ENCODE results near the gene APOA5. TPM values are rescaled to one million over a fixed set of nuclear protein-coding genes. Genes with fewer than 3 reads are reported as not detected.

APOA5 gene
- total and polyA plus RNA-seq, 2 of the 13 experiments (the other 11 are each of a cell fraction or from before 2014, with no cell fraction given), result 44.0 to 49.1 TPM

DNA sequence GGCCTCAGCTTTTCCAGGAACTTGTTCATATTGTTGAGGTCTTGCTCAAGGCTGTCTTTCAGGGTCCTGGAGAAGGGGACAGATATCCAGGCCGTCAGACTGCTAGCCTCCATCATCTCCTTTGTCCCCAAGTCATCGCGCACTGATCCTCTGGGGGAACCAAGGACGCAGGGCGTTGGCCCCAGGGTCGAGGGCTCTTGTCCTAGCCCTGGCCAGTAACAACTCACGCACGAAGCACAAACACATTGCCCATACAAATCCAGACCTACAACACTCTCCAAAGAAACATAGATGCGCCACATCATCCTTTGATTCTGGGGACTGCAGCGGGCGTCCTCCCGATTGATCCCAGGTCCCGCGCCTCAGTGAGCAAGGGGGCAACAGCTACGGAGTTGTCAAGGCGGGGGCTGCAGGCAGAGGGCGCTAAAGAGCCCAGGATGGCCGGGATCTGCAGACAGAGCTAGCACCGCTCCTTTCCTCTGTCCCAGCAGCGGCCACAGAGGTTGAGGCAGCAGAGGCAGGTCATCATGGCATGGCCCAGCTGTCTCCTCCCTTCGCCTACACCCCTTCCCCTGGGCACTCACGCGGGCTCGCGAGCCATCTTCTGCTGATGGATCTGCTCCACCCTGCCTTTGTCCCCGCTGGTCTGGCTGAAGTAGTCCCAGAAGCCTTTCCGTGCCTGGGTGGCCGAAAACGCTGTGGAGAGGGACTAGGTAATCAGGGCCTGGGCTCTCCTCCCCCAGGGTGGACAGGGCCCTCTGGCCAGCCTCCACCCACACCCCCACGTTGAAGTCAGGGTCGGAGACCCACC is 472 bp downstream of the APOA5 start (continued):
- TF ChIP-seq, protein P1, sequence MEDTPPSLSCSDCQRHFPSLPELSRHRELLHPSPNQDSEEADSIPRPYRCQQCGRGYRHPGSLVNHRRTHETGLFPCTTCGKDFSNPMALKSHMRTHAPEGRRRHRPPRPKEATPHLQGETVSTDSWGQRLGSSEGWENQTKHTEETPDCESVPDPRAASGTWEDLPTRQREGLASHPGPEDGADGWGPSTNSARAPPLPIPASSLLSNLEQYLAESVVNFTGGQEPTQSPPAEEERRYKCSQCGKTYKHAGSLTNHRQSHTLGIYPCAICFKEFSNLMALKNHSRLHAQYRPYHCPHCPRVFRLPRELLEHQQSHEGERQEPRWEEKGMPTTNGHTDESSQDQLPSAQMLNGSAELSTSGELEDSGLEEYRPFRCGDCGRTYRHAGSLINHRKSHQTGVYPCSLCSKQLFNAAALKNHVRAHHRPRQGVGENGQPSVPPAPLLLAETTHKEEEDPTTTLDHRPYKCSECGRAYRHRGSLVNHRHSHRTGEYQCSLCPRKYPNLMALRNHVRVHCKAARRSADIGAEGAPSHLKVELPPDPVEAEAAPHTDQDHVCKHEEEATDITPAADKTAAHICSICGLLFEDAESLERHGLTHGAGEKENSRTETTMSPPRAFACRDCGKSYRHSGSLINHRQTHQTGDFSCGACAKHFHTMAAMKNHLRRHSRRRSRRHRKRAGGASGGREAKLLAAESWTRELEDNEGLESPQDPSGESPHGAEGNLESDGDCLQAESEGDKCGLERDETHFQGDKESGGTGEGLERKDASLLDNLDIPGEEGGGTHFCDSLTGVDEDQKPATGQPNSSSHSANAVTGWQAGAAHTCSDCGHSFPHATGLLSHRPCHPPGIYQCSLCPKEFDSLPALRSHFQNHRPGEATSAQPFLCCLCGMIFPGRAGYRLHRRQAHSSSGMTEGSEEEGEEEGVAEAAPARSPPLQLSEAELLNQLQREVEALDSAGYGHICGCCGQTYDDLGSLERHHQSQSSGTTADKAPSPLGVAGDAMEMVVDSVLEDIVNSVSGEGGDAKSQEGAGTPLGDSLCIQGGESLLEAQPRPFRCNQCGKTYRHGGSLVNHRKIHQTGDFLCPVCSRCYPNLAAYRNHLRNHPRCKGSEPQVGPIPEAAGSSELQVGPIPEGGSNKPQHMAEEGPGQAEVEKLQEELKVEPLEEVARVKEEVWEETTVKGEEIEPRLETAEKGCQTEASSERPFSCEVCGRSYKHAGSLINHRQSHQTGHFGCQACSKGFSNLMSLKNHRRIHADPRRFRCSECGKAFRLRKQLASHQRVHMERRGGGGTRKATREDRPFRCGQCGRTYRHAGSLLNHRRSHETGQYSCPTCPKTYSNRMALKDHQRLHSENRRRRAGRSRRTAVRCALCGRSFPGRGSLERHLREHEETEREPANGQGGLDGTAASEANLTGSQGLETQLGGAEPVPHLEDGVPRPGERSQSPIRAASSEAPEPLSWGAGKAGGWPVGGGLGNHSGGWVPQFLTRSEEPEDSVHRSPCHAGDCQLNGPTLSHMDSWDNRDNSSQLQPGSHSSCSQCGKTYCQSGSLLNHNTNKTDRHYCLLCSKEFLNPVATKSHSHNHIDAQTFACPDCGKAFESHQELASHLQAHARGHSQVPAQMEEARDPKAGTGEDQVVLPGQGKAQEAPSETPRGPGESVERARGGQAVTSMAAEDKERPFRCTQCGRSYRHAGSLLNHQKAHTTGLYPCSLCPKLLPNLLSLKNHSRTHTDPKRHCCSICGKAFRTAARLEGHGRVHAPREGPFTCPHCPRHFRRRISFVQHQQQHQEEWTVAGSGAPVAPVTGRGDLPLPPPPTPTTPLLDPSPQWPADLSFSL (CRISPR knock-in tag; IDR thresholded peaks at IDR 0.05), result no peak
- TF ChIP-seq ZNF225 (CRISPR knock-in tag; IDR thresholded peaks at IDR 0.05) (peak; percentile 55), ELF1 (CRISPR knock-in tag; IDR thresholded peaks at IDR 0.05) (peak; percentile 28; the same call in 1 of the 2 replicates), YEATS4 (CRISPR knock-in tag; IDR thresholded peaks at IDR 0.05; ENCODE audit: borderline replicate concordance) (peak; percentile 62; the same call in 1 of the 2 replicates), ETV6 (CRISPR knock-in tag; conservative IDR thresholded peaks at IDR 0.05) (no peak), MIER3 (CRISPR knock-in tag; IDR thresholded peaks at IDR 0.05; ENCODE audit: borderline replicate concordance) (0 out of 2 replicates have a peak, but pooled peaks have one; percentile 72), KMT2A (CRISPR knock-in tag; IDR thresholded peaks at IDR 0.05) (peak; percentile 40; the same call in 1 of the 2 replicates), ZC3H4 (CRISPR knock-in tag; IDR thresholded peaks at IDR 0.05; ENCODE audit: borderline replicate concordance) (no peak), DPF2 (CRISPR knock-in tag; IDR thresholded peaks at IDR 0.05; ENCODE audit: borderline replicate concordance, low read depth) (no peak), ZNF549 (CRISPR knock-in tag; IDR thresholded peaks at IDR 0.05) (no peak), GZF1 (CRISPR knock-in tag; IDR thresholded peaks at IDR 0.05) (0 out of 2 replicates have a peak, but pooled peaks have one; percentile 33)
- TF ChIP-seq, protein P2, sequence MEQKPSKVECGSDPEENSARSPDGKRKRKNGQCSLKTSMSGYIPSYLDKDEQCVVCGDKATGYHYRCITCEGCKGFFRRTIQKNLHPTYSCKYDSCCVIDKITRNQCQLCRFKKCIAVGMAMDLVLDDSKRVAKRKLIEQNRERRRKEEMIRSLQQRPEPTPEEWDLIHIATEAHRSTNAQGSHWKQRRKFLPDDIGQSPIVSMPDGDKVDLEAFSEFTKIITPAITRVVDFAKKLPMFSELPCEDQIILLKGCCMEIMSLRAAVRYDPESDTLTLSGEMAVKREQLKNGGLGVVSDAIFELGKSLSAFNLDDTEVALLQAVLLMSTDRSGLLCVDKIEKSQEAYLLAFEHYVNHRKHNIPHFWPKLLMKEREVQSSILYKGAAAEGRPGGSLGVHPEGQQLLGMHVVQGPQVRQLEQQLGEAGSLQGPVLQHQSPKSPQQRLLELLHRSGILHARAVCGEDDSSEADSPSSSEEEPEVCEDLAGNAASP (CRISPR knock-in tag; IDR thresholded peaks at IDR 0.05; ENCODE audit: borderline replicate concordance), result peak; percentile 66
- TF ChIP-seq, protein P3, sequence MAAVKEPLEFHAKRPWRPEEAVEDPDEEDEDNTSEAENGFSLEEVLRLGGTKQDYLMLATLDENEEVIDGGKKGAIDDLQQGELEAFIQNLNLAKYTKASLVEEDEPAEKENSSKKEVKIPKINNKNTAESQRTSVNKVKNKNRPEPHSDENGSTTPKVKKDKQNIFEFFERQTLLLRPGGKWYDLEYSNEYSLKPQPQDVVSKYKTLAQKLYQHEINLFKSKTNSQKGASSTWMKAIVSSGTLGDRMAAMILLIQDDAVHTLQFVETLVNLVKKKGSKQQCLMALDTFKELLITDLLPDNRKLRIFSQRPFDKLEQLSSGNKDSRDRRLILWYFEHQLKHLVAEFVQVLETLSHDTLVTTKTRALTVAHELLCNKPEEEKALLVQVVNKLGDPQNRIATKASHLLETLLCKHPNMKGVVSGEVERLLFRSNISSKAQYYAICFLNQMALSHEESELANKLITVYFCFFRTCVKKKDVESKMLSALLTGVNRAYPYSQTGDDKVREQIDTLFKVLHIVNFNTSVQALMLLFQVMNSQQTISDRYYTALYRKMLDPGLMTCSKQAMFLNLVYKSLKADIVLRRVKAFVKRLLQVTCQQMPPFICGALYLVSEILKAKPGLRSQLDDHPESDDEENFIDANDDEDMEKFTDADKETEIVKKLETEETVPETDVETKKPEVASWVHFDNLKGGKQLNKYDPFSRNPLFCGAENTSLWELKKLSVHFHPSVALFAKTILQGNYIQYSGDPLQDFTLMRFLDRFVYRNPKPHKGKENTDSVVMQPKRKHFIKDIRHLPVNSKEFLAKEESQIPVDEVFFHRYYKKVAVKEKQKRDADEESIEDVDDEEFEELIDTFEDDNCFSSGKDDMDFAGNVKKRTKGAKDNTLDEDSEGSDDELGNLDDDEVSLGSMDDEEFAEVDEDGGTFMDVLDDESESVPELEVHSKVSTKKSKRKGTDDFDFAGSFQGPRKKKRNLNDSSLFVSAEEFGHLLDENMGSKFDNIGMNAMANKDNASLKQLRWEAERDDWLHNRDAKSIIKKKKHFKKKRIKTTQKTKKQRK (IDR thresholded peaks at IDR 0.05; ENCODE audit: low read length), result no peak
- TF ChIP-seq, protein P4, sequence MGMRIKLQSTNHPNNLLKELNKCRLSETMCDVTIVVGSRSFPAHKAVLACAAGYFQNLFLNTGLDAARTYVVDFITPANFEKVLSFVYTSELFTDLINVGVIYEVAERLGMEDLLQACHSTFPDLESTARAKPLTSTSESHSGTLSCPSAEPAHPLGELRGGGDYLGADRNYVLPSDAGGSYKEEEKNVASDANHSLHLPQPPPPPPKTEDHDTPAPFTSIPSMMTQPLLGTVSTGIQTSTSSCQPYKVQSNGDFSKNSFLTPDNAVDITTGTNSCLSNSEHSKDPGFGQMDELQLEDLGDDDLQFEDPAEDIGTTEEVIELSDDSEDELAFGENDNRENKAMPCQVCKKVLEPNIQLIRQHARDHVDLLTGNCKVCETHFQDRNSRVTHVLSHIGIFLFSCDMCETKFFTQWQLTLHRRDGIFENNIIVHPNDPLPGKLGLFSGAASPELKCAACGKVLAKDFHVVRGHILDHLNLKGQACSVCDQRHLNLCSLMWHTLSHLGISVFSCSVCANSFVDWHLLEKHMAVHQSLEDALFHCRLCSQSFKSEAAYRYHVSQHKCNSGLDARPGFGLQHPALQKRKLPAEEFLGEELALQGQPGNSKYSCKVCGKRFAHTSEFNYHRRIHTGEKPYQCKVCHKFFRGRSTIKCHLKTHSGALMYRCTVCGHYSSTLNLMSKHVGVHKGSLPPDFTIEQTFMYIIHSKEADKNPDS (CRISPR knock-in tag; IDR thresholded peaks at IDR 0.05), result 0 out of 2 replicates have a peak, but pooled peaks have one; percentile 48

Data from HepG2 (cell line).